SK-N-SH (cell line): ENCODE results near the gene P3R3URF. TPM values are rescaled to one million over a fixed set of nuclear protein-coding genes. Genes with fewer than 3 reads are reported as not detected.

Experiments
- CTCF ChIA-PET: fragments of 300-600, 350-600 bp; formaldehyde crosslinking; extraction: SDS; loops from one replicate; lab custom pipeline; 2021; lab: Yijun Ruan, JAX
- POLR2A ChIA-PET: fragments of 350-600 bp; sonication (Branson Sonifier 250); formaldehyde crosslinking; extraction: SDS; loops from one replicate; lab custom pipeline; 2020; ENCODE audit warnings: antibody characterized with exemption, inconsistent platforms; lab: Yijun Ruan, JAX
- DNase-seq: peaks from one replicate; pipeline ENCODE4 v3.0.0; 2012
- H2AFZ ChIP-seq: fragments of 200-600 bp; sonication (generic); 2 replicates; pipeline ENCODE4 v1.8.1; 2016; ENCODE audit warnings: antibody characterized with exemption, mild to moderate bottlenecking, low read depth
- H3F3A ChIP-seq: fragments of 200-600 bp; sonication (generic); replicated peaks from 2 replicates; pipeline ENCODE3; 2016; ENCODE audit warnings: antibody characterized with exemption, mild to moderate bottlenecking; ENCODE audit not compliant: insufficient read depth
- H3K27ac ChIP-seq, 2 experiments: fragments of 200-500 bp in 1 of 2; fragments of 200-600 bp in 1 of 2; sonication (Bioruptor generic) in 1 of 2; sonication (generic), shearing (Covaris generic) in 1 of 2; 2 replicates each; pipeline versions ENCODE4 v1.5.1 to v1.6.1; 2014 to 2016; ENCODE audit warnings: low read depth in 2 of 2, inconsistent platforms in 1 of 2, low read length in 1 of 2, mild to moderate bottlenecking in 1 of 2, mixed read lengths in 1 of 2
- H3K27me3 ChIP-seq: fragments of 200-600 bp; sonication (generic), shearing (Covaris generic); 2 replicates; pipeline ENCODE4 v1.6.1; 2016; ENCODE audit warnings: mixed run types; ENCODE audit not compliant: insufficient read depth
- H3K36me3 ChIP-seq, 2 experiments: fragments of 200-500 bp in 1 of 2; fragments of 200-600 bp in 1 of 2; sonication (Bioruptor generic) in 1 of 2; sonication (generic) in 1 of 2; replicated peaks in 1 of 2; 2 replicates each; pipeline versions ENCODE3 to v1.5.1; 2014 to 2016; ENCODE audit warnings: low read length in 1 of 2, mild to moderate bottlenecking in 1 of 2; ENCODE audit not compliant: insufficient read depth in 2 of 2, control insufficient read depth in 1 of 2
- H3K4me1 ChIP-seq, 2 experiments: fragments of 200-500 bp in 1 of 2; fragments of 200-600 bp in 1 of 2; sonication (Bioruptor generic) in 1 of 2; sonication (generic), shearing (Covaris generic) in 1 of 2; 2 replicates each; pipeline versions ENCODE4 v1.5.1 to v1.6.1; 2014 to 2016; ENCODE audit warnings: low read depth in 1 of 2, low read length in 1 of 2, mixed run types in 1 of 2; ENCODE audit not compliant: insufficient read depth in 2 of 2, control insufficient read depth in 1 of 2
- H3K4me2 ChIP-seq: fragments of 200-600 bp; sonication (generic), shearing (Covaris generic); 2 replicates; pipeline ENCODE4 v1.6.1; 2017; ENCODE audit warnings: mixed run types
- H3K4me3 ChIP-seq, 2 experiments: fragments of 200-500 bp in 1 of 2; fragments of 200-600 bp in 1 of 2; sonication (Bioruptor generic) in 1 of 2; sonication (generic), shearing (Covaris generic) in 1 of 2; 2 replicates each; pipeline versions ENCODE4 v1.5.1 to v1.8.1; 2014 to 2016; ENCODE audit warnings: low read depth in 2 of 2, inconsistent platforms in 1 of 2, low read length in 1 of 2, mild to moderate bottlenecking in 1 of 2, mixed read lengths in 1 of 2, moderate library complexity in 1 of 2
- H3K79me2 ChIP-seq: fragments of 200-600 bp; sonication (generic); 2 replicates; pipeline ENCODE4 v1.8.1; 2017; ENCODE audit warnings: mild to moderate bottlenecking; ENCODE audit not compliant: insufficient read depth
- H3K9ac ChIP-seq: fragments of 200-600 bp; sonication (generic); 2 replicates; pipeline ENCODE4 v1.6.1; 2017; ENCODE audit warnings: mixed run types
- H3K9me2 ChIP-seq: fragments of 200-600 bp; sonication (generic); 2 replicates; pipeline ENCODE4 v1.6.1; 2017; ENCODE audit warnings: mixed run types
- H3K9me3 ChIP-seq: fragments of 200-600 bp; sonication (generic); 2 replicates; pipeline ENCODE4 v1.6.1; 2017; ENCODE audit warnings: mixed run types, mild to moderate bottlenecking, moderate library complexity
- H4K20me1 ChIP-seq: fragments of 200-600 bp; sonication (generic); 2 replicates; pipeline ENCODE4 v1.6.1; 2017; ENCODE audit warnings: mild to moderate bottlenecking, mixed run types; ENCODE audit not compliant: insufficient read depth
- CTCF ChIP-seq: fragments of 200-600 bp; sonication (generic); IDR thresholded peaks from 2 replicates; pipeline ENCODE4 v1.6.1; 2017; ENCODE audit warnings: antibody characterized with exemption, mild to moderate bottlenecking, moderate library complexity
- ELF1 ChIP-seq: IDR thresholded peaks from 2 replicates; pipeline ENCODE4 v1.4.0; 2012
- FOXJ3 ChIP-seq: sonication (generic); formaldehyde crosslinking; IDR thresholded peaks from 2 replicates; pipeline ENCODE4 v1.5.1; 2020; ENCODE audit warnings: mild to moderate bottlenecking, missing genetic modification reagents
- FOXM1 ChIP-seq: IDR thresholded peaks from 2 replicates; pipeline ENCODE4 v1.4.0; 2012; ENCODE audit warnings: low read depth, mild to moderate bottlenecking
- GABPA ChIP-seq: IDR thresholded peaks from 2 replicates; pipeline ENCODE4 v1.4.0; 2012; ENCODE audit warnings: low read depth, mild to moderate bottlenecking
- NFIC ChIP-seq: IDR thresholded peaks from 2 replicates; pipeline ENCODE4 v1.4.0; 2012; ENCODE audit warnings: borderline replicate concordance
- NRF1 ChIP-seq: IDR thresholded peaks from 2 replicates; pipeline ENCODE4 v1.6.1; 2012; ENCODE audit warnings: low read depth, mild to moderate bottlenecking, low read length
- RCOR1 ChIP-seq: fragments of 150-350 bp; IDR thresholded peaks from 2 replicates; pipeline ENCODE4 v1.6.1; 2017; ENCODE audit warnings: antibody characterized with exemption, low read length
- SIN3A ChIP-seq: IDR thresholded peaks from 2 replicates; pipeline ENCODE4 v1.6.1; 2012; ENCODE audit warnings: low read depth, mild to moderate bottlenecking, low read length, moderate library complexity, borderline replicate concordance
- SMC3 ChIP-seq: IDR thresholded peaks from 2 replicates; pipeline ENCODE4 v1.6.1; 2012; ENCODE audit warnings: low read depth, low read length, improper control_type of control experiment
- TAF1 ChIP-seq: IDR thresholded peaks from 2 replicates; pipeline ENCODE4 v1.6.1; 2012; ENCODE audit warnings: low read depth, mild to moderate bottlenecking, low read length, moderate library complexity, borderline replicate concordance
- TEAD4 ChIP-seq: IDR thresholded peaks from 2 replicates; pipeline ENCODE4 v1.4.0; 2012; ENCODE audit warnings: mild to moderate bottlenecking, borderline replicate concordance; ENCODE audit not compliant: insufficient read depth
- YY1 ChIP-seq: IDR thresholded peaks from 2 replicates; pipeline ENCODE4 v1.4.0; 2012; ENCODE audit warnings: low read depth, mild to moderate bottlenecking
- WGBS: methylation state at CpG from one replicate; pipeline ENCODE4 v1.1.6; 2017; ENCODE audit warnings: low lambda C conversion rate; 5-methylcytosine and 5-hydroxymethylcytosine counted together
- polyA plus RNA-seq, 3 experiments: library from polyadenylated mRNA; depleted of rRNA; stranded (reverse); fragments of >200 nt; gene quantifications; 2 replicates each; pipeline ENCODE4 v1.2.3, GENCODE V29; 2012
- TF ChIP-seq, protein P1 (sequence below): IDR thresholded peaks from 2 replicates; pipeline ENCODE4 v1.4.0; 2012; ENCODE audit warnings: low read depth
- TF ChIP-seq, protein P2 (sequence below): IDR thresholded peaks from 2 replicates; pipeline ENCODE4 v1.4.0; 2012; ENCODE audit warnings: low read depth, borderline replicate concordance

Gene P3R3URF
- polyA plus RNA-seq, 1 of the 3 experiments (the other 2 are of a cell fraction) = not detected

- Histone ChIP-seq H3K9me2 (no peaks in the 10 kb centered on the region), H3K36me3 (peaks cover 13 to 73% of the 10 kb centered on the region in 2 experiments), H3K4me3 (no peak overlapping the region), H3K27me3 (no peaks in the 10 kb centered on the region), H3K27ac (no peak overlapping the region), H3K4me1 (no peaks in the 10 kb centered on the region; a peak in 1 of 4 replicates), H3K9me3 (no peaks in the 10 kb centered on the region), H4K20me1 (no peaks in the 10 kb centered on the region), H2AFZ (no peak overlapping the region), H3F3A (no peaks in the 10 kb centered on the region), H3K9ac (no peak overlapping the region), H3K79me2 (peaks cover 10% of the 10 kb centered on the region; the same call in 1 of the 2 replicates), H3K4me2 (no peak overlapping the region)
- DNase-seq = no peak
- 91% methylated on average over 9 of the region's 9 CpGs for WGBS
- CTCF ChIA-PET = interaction anchor here (1.4 kb wide), 1 partner anchor 12 kb away, joined by 4 read pairs; no protein-coding TSS in a partner anchor
- POLR2A ChIA-PET = no interaction called here
- TF ChIP-seq SIN3A = no peak
- TF ChIP-seq YY1 = no peak
- no peak for TF ChIP-seq RCOR1
- TF ChIP-seq TEAD4 = no peak
- no peak for TF ChIP-seq GABPA
- TF ChIP-seq, protein P1, sequence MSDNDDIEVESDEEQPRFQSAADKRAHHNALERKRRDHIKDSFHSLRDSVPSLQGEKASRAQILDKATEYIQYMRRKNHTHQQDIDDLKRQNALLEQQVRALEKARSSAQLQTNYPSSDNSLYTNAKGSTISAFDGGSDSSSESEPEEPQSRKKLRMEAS = no peak
- no peak for TF ChIP-seq SMC3
- no peak for TF ChIP-seq FOXJ3 (CRISPR knock-in tag)
- no peak for TF ChIP-seq TAF1
- TF ChIP-seq NRF1 = no peak
- no peak for TF ChIP-seq CTCF
- TF ChIP-seq, protein P2, sequence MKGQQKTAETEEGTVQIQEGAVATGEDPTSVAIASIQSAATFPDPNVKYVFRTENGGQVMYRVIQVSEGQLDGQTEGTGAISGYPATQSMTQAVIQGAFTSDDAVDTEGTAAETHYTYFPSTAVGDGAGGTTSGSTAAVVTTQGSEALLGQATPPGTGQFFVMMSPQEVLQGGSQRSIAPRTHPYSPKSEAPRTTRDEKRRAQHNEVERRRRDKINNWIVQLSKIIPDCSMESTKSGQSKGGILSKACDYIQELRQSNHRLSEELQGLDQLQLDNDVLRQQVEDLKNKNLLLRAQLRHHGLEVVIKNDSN = no peak
- TF ChIP-seq ELF1 = no peak
Measured at GRCh38 chr1:46191033-46191701, 14.9 kb upstream of the P3R3URF start.

DNA sequence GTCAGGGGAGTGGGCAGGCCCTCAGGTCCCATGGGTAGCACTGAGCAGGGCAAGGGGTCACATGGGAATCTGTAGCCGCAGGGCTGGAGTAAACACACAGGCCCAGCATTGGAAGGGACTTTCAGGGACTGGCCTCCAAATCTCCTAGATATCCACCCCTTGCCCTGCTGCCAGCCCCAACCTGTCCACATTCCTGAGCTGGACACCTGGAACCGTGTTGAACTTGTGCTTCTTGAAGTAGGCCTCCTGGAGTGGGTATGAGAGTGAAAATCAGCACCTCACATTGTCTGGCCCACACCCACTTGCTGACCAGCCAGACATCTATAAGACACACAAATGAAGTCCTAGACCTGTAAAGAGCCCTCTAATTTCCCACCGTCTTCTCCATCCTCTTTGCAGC, 14.3 kb upstream of the P3R3URF start:
- Histone ChIP-seq H3K9me2 (no peaks in the 10 kb centered on the region), H3K36me3 (peaks cover 8 to 67% of the 10 kb centered on the region in 2 experiments), H3F3A (no peaks in the 10 kb centered on the region), H3K79me2 (peaks cover 6% of the 10 kb centered on the region; the same call in 1 of the 2 replicates), H3K9ac (no peak overlapping the region), H3K27me3 (no peaks in the 10 kb centered on the region), H3K27ac (no peak overlapping the region), H4K20me1 (no peaks in the 10 kb centered on the region), H3K4me2 (no peak overlapping the region), H3K4me3 (no peak overlapping the region), H3K4me1 (peaks cover 0 to under 1% of the 10 kb centered on the region in 2 experiments; a peak in 1 of 4 replicates), H2AFZ (no peak overlapping the region), H3K9me3 (no peaks in the 10 kb centered on the region)
- ChIA-PET CTCF (interaction anchor here (1.4 to 1.9 kb wide), 2 partner anchors 10 to 11 kb away, joined by 4 to 7 read pairs; no protein-coding TSS in a partner anchor), POLR2A (no interaction called here)
- no peak for DNase-seq
- 100% methylated on average over 3 of the region's 3 CpGs for WGBS
- TF ChIP-seq FOXM1 (no peak), SIN3A (no peak), NFIC (no peak), CTCF (no peak)
